ENCODE data around the gene BCAN.
"Not testable (repeated sequence)": the region's sequence is repeated elsewhere in the genome, so short reads cannot be mapped to it uniquely, and the experiment has no call there.

BCAN gene, protein sequence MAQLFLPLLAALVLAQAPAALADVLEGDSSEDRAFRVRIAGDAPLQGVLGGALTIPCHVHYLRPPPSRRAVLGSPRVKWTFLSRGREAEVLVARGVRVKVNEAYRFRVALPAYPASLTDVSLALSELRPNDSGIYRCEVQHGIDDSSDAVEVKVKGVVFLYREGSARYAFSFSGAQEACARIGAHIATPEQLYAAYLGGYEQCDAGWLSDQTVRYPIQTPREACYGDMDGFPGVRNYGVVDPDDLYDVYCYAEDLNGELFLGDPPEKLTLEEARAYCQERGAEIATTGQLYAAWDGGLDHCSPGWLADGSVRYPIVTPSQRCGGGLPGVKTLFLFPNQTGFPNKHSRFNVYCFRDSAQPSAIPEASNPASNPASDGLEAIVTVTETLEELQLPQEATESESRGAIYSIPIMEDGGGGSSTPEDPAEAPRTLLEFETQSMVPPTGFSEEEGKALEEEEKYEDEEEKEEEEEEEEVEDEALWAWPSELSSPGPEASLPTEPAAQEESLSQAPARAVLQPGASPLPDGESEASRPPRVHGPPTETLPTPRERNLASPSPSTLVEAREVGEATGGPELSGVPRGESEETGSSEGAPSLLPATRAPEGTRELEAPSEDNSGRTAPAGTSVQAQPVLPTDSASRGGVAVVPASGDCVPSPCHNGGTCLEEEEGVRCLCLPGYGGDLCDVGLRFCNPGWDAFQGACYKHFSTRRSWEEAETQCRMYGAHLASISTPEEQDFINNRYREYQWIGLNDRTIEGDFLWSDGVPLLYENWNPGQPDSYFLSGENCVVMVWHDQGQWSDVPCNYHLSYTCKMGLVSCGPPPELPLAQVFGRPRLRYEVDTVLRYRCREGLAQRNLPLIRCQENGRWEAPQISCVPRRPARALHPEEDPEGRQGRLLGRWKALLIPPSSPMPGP

DNA sequence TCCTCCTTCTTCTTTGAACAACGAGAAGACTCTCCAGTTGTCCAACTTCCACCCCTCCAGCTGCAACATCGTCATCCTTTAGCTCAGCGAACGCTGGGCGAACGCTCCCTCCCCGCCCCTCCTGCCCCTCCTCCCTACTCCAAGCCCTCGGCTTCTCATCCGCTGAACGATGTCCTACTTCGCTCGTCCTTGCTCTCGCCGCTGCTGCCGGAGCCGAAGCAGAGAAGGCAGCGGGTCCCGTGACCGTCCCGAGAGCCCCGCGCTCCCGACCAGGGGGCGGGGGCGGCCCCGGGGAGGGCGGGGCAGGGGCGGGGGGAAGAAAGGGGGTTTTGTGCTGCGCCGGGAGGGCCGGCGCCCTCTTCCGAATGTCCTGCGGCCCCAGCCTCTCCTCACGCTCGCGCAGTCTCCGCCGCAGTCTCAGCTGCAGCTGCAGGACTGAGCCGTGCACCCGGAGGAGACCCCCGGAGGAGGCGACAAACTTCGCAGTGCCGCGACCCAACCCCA, at the start of gene BCAN:
Gene BCAN (plus strand): TSS at position 357 of the 504 bp plus-strand sequence. CDS start 3,938 bp downstream, outside the sequence.
- intact Hi-C loops (cut with DNase I) = no loop called here
- DNase-seq = peak; percentile 61 to 92 (median 78)

DNA sequence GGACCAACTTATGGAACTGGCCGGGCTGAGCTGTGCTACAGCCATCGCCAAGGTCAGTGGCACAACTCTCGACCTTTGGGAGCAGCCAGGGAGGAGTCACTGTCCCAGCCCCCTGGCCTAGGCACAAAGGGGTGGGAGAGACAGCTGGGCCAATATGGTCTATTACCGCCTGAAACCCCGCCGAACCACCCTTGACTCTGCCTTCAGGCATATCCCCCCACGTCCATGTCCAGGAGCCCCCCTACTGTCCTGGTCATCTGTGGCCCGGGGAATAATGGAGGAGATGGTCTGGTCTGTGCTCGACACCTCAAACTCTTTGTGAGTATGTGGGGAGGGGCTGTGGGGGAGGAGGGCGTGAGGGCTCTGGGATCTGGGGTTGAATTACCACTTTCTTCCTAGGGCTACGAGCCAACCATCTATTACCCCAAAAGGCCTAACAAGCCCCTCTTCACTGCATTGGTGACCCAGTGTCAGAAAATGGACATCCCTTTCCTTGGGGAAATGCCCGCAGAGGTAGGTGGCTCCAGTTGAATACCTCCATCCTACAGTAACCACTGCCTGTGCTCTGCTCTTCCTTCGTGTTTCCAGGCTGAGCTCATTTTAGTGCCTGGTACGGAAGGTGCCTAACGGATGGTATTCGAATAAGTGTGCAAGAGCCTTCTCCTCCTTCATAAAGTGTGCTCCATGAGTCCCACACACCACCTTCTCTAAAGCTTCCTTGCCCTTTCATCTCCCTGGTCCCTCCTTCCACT, 49.6 kb upstream of the BCAN start:
- DNase-seq = no peak
- intact Hi-C loops (cut with DNase I) = loop anchor here (10.0 kb wide), 1 partner anchor 138 kb away; no protein-coding TSS in a partner anchor

DNA sequence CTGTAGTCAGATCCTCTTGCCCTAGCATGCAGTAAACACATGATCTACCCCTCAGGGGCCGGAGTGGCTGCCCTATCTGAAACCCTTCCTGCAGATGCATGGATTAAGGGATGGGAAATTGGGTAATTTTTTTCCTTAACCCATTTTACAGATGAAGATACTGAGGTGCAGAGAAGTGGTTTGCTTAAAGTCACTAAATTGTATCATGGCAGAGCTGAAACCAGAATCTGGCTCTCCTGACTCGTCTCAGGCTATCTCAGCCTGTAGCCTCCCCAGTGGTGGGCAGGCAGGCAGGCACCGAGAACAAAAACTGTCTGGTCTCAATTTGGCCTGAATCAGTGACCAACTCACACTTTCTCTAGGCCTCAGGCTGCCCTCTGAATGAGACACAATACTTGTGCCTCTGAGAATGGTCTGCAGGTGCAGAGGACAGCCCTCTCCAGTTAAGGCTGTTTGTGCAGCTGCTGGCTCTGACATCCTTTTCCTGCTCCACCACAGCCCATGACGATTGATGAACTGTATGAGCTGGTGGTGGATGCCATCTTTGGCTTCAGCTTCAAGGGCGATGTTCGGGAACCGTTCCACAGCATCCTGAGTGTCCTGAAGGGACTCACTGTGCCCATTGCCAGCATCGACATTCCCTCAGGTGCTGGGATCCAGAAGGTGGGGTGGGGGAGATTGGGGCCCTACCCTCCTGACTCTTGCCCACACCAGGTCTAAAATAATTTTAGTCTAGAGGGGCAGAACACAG, 48.8 kb upstream of the BCAN start:
- intact Hi-C loops (cut with DNase I) = loop anchor here (10.0 kb wide), 1 partner anchor 138 kb away; no protein-coding TSS in a partner anchor
- no peak for DNase-seq

- no peak for DNase-seq
- intact Hi-C loops (cut with DNase I) = loop anchor here (10.0 kb wide), 1 partner anchor 139 kb away; no protein-coding TSS in a partner anchor
These were observed 48.3 kb upstream of the BCAN start for GRCh38 chr1:156593661-156593989.

GRCh38 chr1:156594190-156594589, 47.7 kb upstream of the BCAN start:
- no peak for DNase-seq
- intact Hi-C loops (cut with DNase I) = loop anchor here (10.0 kb wide), 1 partner anchor 139 kb away; no protein-coding TSS in a partner anchor

DNA sequence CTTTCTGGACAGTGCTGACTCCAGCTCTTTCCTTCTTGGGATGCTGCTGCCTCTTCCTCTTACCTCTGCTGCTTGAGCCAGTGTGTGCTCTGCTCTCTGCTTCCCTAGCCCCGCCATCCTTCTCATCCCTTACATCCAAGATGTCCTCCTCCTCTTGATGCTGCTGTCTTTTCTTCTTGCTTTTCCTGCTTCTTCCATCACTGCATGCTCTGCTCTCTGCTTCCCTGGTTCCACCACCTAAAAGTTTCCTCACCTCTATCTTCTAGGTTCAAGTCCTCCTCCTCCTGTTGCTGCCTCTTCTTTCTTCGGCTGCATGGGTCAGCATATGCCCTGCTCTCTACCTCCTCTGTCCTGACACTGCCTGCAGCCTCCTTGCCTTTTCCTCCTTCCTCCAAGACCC, 46.9 kb upstream of the BCAN start:
- intact Hi-C loops (cut with DNase I) = loop anchor here (10.0 kb wide), 1 partner anchor 140 kb away; no protein-coding TSS in a partner anchor
- DNase-seq = no peak

- DNase-seq = no peak
- intact Hi-C loops (cut with DNase I) = loop anchor here (10.0 kb wide), 1 partner anchor 142 kb away; no protein-coding TSS in a partner anchor
These were observed 45.5 kb upstream of the BCAN start for GRCh38 chr1:156596426-156596825.

DNA sequence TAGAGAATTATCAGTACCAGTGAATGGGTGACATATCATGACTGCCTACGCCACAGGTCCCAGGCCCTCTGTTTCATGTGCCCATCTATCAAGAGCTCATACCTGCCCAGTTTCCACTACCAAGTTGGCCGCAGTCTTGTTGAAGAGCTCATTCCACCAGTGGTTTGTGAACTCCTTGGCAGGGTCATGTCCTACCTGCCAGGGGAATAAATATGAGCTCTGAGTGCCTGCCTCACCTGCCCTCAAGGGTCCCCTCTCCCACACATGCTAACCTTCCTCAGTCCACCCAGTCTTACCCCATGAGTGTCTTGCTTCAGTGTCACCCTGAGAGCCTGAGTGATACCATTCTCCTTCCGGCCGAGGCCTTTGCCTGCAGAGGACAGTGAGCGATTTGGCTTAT, 43.8 kb upstream of the BCAN start:
- intact Hi-C loops (cut with DNase I) = loop anchor here (10.0 kb wide), 1 partner anchor 143 kb away; no protein-coding TSS in a partner anchor

DNA sequence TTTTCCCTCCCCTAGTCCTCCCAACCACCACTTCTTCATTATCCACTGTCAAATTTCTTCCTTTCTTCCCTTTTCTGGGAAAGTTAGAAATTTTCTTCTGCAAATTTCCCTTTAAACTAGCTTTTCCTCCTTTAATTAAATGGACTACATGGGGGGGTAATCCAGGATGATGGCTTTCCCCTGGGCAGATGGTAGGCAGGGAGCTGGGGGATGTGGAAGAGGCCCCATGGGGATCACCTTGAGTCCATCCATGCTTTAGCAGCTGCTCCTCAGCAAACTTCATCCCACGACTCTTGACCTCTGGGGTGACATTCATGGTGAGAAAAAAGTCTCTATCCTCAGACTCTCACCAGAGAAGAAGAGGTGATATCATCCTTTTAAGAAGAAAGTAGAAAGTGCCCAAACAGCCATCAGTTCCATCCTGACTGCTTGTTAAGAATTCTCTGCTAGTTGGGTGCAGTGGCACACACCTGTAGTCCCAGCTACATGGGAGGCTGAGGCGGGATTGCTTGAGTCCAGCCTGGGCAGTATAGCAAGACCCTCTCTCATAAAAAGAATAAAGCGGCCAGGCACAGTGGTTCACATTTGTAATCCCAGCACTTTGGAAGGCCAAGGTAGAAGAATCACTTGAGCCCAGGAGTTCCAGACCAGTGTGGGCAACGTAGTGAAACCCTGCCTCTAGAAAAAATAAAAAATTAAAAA, 43.0 kb upstream of the BCAN start:
- intact Hi-C loops (cut with DNase I) = loop anchor here (10.0 kb wide), 1 partner anchor 144 kb away; no protein-coding TSS in a partner anchor
- no peak for DNase-seq

More for the DNA sequence above, 43.8 kb upstream of the BCAN start:
- no peak for DNase-seq

- intact Hi-C loops (cut with DNase I) = loop anchor here (5.0 to 10.0 kb wide), 3 partner anchors 93 to 215 kb away; no protein-coding TSS in a partner anchor
- no peak for DNase-seq
These were observed 42.1 kb upstream of the BCAN start for GRCh38 chr1:156599811-156600210.

DNA sequence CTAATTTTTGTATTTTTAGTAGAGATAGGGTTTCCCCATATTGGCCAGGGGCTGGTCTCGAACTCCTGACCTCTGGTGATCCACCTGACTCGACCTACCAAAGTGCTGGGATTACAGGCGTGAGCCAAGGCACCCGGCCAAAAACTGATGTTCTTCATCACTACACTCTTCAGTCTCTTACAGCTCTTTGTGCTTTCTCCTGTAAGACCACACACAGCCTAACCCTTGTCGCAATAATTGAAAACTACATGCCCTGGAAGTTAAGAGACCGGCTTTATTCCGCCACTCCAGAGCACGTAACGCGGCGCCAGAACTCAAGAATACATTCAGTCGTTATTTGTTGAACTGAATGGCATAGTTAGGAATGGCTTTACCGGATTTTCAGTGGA, 41.2 kb upstream of the BCAN start:
- intact Hi-C loops (cut with DNase I) = loop anchor here (5.0 to 10.0 kb wide), 2 partner anchors 93 to 216 kb away; no protein-coding TSS in a partner anchor
- no peak for DNase-seq

- DNase-seq = peak; percentile 78 to 95 (median 88)
- intact Hi-C loops (cut with DNase I) = loop anchor here (5.0 to 10.0 kb wide), 2 partner anchors 94 to 216 kb away; no protein-coding TSS in a partner anchor
These were observed 40.6 kb upstream of the BCAN start, which contains the start of gene GPATCH4 for GRCh38 chr1:156601122-156601830. Gene GPATCH4 (minus strand): TSS chr1:156601479.

GRCh38 chr1:156601892-156602291, 40.0 kb upstream of the BCAN start:
- DNase-seq = no peak
- intact Hi-C loops (cut with DNase I) = loop anchor here (5.0 to 10.0 kb wide), 2 partner anchors 95 to 217 kb away; no protein-coding TSS in a partner anchor

- DNase-seq = peak in 4 of 42 donors; percentile 28 to 61 (median 50)
- intact Hi-C loops (cut with DNase I) = loop anchor here (5.0 to 10.0 kb wide), 2 partner anchors 95 to 218 kb away; no protein-coding TSS in a partner anchor
These were observed 39.3 kb upstream of the BCAN start for GRCh38 chr1:156602557-156602993.

DNA sequence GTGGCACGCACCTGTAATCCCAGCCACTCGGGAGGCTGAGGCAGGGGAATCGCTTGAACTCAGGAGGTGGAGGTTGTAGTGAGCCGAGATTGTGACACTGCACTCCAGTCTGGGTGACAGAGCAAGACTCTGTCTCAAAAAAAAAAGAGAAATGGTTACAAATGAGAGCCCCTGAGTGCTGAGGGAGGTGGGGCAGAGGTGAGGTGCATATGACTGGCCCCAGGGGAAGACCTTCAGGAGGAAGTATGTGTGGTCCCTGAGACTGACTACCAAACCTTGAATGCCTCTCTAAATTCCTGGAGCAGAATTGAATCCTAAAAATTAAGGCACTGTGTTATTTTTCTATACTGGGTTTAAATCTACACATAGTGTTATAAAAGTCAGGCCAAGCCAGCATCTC, 34.6 kb upstream of the BCAN start:
- intact Hi-C loops (cut with DNase I) = loop anchor here (10.0 kb wide), 1 partner anchor 223 kb away; no protein-coding TSS in a partner anchor
- DNase-seq = not testable (repeated sequence)
